OCI-LY1 (cell line): ENCODE measurements around the gene FAM168A.
A peak's percentile ranks its signal among the peaks of the same experiment; 100 is the strongest.

ENCODE experiments used
- H2AFZ ChIP-seq: fragments of 200-600 bp; sonication (generic), shearing (Covaris generic); 2 replicates; pipeline ENCODE4 v1.6.0; 2014; ENCODE audit warnings: antibody characterized with exemption, mild to moderate bottlenecking, low read length
- H3F3A ChIP-seq: fragments of 200-600 bp; sonication (generic), shearing (Covaris generic); 2 replicates; pipeline ENCODE4 v1.6.0; 2014; ENCODE audit warnings: mild to moderate bottlenecking, antibody characterized with exemption, low read length, moderate library complexity; ENCODE audit not compliant: insufficient read depth
- H3K27ac ChIP-seq: fragments of 200-600 bp; sonication (generic); 2 replicates; pipeline ENCODE4 v1.5.1; 2014; ENCODE audit warnings: low read length, mixed run types, mild to moderate bottlenecking, low read depth; ENCODE audit not compliant: poor library complexity, severe bottlenecking
- H3K27me3 ChIP-seq: fragments of 200-600 bp; sonication (generic); 2 replicates; pipeline ENCODE4 v1.6.0; 2014; ENCODE audit warnings: antibody characterized with exemption, mild to moderate bottlenecking, low read length, moderate library complexity; ENCODE audit not compliant: insufficient read depth
- H3K36me3 ChIP-seq: fragments of 200-600 bp; sonication (generic); 2 replicates; pipeline ENCODE4 v1.6.1; 2014; ENCODE audit warnings: mild to moderate bottlenecking, antibody characterized with exemption, low read length, moderate library complexity, mixed read lengths; ENCODE audit not compliant: insufficient read depth
- H3K4me1 ChIP-seq: fragments of 200-600 bp; sonication (generic); 2 replicates; pipeline ENCODE4 v1.5.1; 2014; ENCODE audit warnings: mild to moderate bottlenecking, low read length, moderate library complexity; ENCODE audit not compliant: insufficient read depth, severe bottlenecking
- H3K4me2 ChIP-seq: fragments of 200-600 bp; sonication (generic), shearing (Covaris generic); 2 replicates; pipeline ENCODE4 v1.6.1; 2014; ENCODE audit warnings: low read length
- H3K4me3 ChIP-seq: fragments of 200-600 bp; sonication (generic); 2 replicates; pipeline ENCODE4 v1.5.1; 2014; ENCODE audit warnings: low read length, low read depth, mild to moderate bottlenecking, mixed read lengths; ENCODE audit not compliant: poor library complexity, severe bottlenecking
- H3K79me2 ChIP-seq: fragments of 200-600 bp; shearing (Covaris generic); 2 replicates; pipeline ENCODE4 v1.6.1; 2016; ENCODE audit warnings: mixed run types, low read length, mixed read lengths; ENCODE audit not compliant: insufficient read depth
- H3K9ac ChIP-seq: fragments of 200-600 bp; sonication (generic), shearing (Covaris generic); 2 replicates; pipeline ENCODE4 v1.6.1; 2014; ENCODE audit warnings: mild to moderate bottlenecking, low read length, mixed read lengths
- H3K9me2 ChIP-seq: fragments of 200-600 bp; sonication (generic), shearing (Covaris generic); 2 replicates; pipeline ENCODE4 v1.6.1; 2014; ENCODE audit warnings: low read depth, mild to moderate bottlenecking, low read length, mixed read lengths
- H3K9me3 ChIP-seq: fragments of 200-600 bp; shearing (Covaris generic); 2 replicates; pipeline ENCODE4 v1.6.1; 2014; ENCODE audit warnings: low read length, mixed read lengths
- H4K20me1 ChIP-seq: fragments of 200-600 bp; sonication (generic), shearing (Covaris generic); 2 replicates; pipeline ENCODE4 v1.6.0; 2016; ENCODE audit warnings: mild to moderate bottlenecking, low read length; ENCODE audit not compliant: insufficient read depth
- CTCF ChIP-seq: fragments of 200-600 bp; sonication (generic), shearing (Covaris generic); IDR thresholded peaks from 2 replicates; pipeline ENCODE4 v1.5.1; 2017; ENCODE audit warnings: mild to moderate bottlenecking, antibody characterized with exemption, low read length, moderate library complexity, mixed read lengths
- EZH2 ChIP-seq: fragments of 200-600 bp; sonication (generic), shearing (Covaris generic); IDR thresholded peaks from 2 replicates; pipeline ENCODE4 v1.8.0; 2017; ENCODE audit warnings: borderline replicate concordance, mixed run types, mild to moderate bottlenecking, antibody characterized with exemption, low read length, moderate library complexity, mixed read lengths

Gene FAM168A

GRCh38 chr11:73614591-73614990, 16.7 kb upstream of the FAM168A start:
- no peaks in the 10 kb centered on the region for H3K4me1 ChIP-seq
- no peaks in the 10 kb centered on the region for H3K27me3 ChIP-seq
- no peak overlapping the region for H2AFZ ChIP-seq
- H3K4me2 ChIP-seq: no peak overlapping the region
- TF ChIP-seq EZH2 (no peak), CTCF (no peak)
- no peaks in the 10 kb centered on the region for H3K36me3 ChIP-seq
- H3K79me2 ChIP-seq: no peaks in the 10 kb centered on the region
- H4K20me1 ChIP-seq: no peaks in the 10 kb centered on the region
- H3F3A ChIP-seq: no peaks in the 10 kb centered on the region
- H3K9me2 ChIP-seq: no peaks in the 10 kb centered on the region
- H3K27ac ChIP-seq: no peak overlapping the region
- H3K9ac ChIP-seq: no peak overlapping the region
- no peaks in the 10 kb centered on the region for H3K9me3 ChIP-seq
- no peak overlapping the region for H3K4me3 ChIP-seq

GRCh38 chr11:73612601-73613140, 14.8 kb upstream of the FAM168A start:
- Histone ChIP-seq H3K4me1 (no peaks in the 10 kb centered on the region), H3K4me3 (no peak overlapping the region), H3K79me2 (no peaks in the 10 kb centered on the region), H3K4me2 (no peak overlapping the region), H3K27me3 (no peaks in the 10 kb centered on the region), H3K9me3 (no peaks in the 10 kb centered on the region), H3K9ac (no peak overlapping the region), H3K27ac (no peak overlapping the region), H3F3A (no peaks in the 10 kb centered on the region), H4K20me1 (no peaks in the 10 kb centered on the region), H3K36me3 (no peaks in the 10 kb centered on the region), H3K9me2 (no peaks in the 10 kb centered on the region), H2AFZ (no peak overlapping the region)
- TF ChIP-seq EZH2 (no peak), CTCF (no peak)

GRCh38 chr11:73598719-73599379, 937 bp upstream of the FAM168A start:
- Histone ChIP-seq H2AFZ (peak overlapping the region; percentile 33), H3K79me2 (peaks cover 25% of the 10 kb centered on the region), H3K36me3 (no peaks in the 10 kb centered on the region), H4K20me1 (no peaks in the 10 kb centered on the region), H3K4me1 (peaks cover 40% of the 10 kb centered on the region), H3K9ac (peak overlapping the region; percentile 70), H3K4me2 (peak overlapping the region; percentile 76), H3K27ac (peak overlapping the region; percentile 69), H3K9me3 (no peaks in the 10 kb centered on the region), H3K27me3 (no peaks in the 10 kb centered on the region), H3K4me3 (peak overlapping the region; percentile 70), H3K9me2 (no peaks in the 10 kb centered on the region), H3F3A (peaks cover 4% of the 10 kb centered on the region; the same call in 1 of the 2 replicates)
- no peak for TF ChIP-seq CTCF
- no peak for TF ChIP-seq EZH2
